Ovary (tissue), 3 donors: ENCODE measurements around the gene CELA1.

Experiments
- POLR2A ChIP-seq: fragments of 450-650 bp; IDR thresholded peaks from one replicate; pipeline ENCODE4 v1.6.1; 2017; ENCODE audit warnings: antibody characterized with exemption, mild to moderate bottlenecking, moderate library complexity
- TF ChIP-seq, protein P1 (sequence below), 3 donors: fragments of 450-650 bp in 2 of 3; fragments of 200-600 bp in 1 of 3; IDR thresholded peaks; one replicate each; pipeline versions ENCODE4 v1.5.1 to v1.8.0; 2016 to 2022; ENCODE audit warnings: antibody characterized with exemption in 3 of 3, mild to moderate bottlenecking in 1 of 3
- donor health status: DM: no; HTN: no; CAD: no.

DNA sequence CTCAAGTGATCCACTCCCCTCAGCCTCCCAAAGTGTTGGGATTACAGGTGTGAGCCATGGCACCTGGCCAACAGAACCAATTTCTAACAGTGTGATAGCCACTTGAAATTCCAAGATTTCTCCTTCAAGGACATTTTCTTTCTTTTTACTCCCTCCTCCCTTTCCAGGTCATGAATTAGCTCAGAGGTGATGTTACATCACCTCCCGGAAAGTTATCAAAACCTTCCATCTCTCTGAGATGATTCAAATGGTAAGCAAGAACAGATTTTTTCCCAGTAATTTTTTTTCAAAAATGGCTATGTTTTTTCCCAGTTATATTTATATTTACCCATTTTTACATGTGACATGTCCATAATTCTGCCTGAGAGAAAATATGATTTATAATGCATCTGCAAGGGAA lies 60.6 kb downstream of the CELA1 start:
- TF ChIP-seq, protein P1, sequence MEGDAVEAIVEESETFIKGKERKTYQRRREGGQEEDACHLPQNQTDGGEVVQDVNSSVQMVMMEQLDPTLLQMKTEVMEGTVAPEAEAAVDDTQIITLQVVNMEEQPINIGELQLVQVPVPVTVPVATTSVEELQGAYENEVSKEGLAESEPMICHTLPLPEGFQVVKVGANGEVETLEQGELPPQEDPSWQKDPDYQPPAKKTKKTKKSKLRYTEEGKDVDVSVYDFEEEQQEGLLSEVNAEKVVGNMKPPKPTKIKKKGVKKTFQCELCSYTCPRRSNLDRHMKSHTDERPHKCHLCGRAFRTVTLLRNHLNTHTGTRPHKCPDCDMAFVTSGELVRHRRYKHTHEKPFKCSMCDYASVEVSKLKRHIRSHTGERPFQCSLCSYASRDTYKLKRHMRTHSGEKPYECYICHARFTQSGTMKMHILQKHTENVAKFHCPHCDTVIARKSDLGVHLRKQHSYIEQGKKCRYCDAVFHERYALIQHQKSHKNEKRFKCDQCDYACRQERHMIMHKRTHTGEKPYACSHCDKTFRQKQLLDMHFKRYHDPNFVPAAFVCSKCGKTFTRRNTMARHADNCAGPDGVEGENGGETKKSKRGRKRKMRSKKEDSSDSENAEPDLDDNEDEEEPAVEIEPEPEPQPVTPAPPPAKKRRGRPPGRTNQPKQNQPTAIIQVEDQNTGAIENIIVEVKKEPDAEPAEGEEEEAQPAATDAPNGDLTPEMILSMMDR (IDR thresholded peaks at IDR 0.05), result no peak
- TF ChIP-seq POLR2A, result no peak
